Sigmoid colon (tissue), 7 donors: ENCODE data around the gene NUDT21. TPM values are rescaled to one million over a fixed set of nuclear protein-coding genes. Genes with fewer than 3 reads are reported as not detected.
A peak's percentile ranks its signal among the peaks of the same experiment; 100 is the strongest.

ENCODE experiments used
- DNase-seq: peaks from one replicate; pipeline ENCODE4 v3.0.0-alpha.2; 2019
- H3K27ac ChIP-seq, 4 donors: fragments of 200-600 bp; sonication (generic); one replicate each; pipeline ENCODE4 v1.5.1; 2016 to 2019; ENCODE audit warnings: mild to moderate bottlenecking in 1 of 4
- H3K27me3 ChIP-seq, 3 donors: fragments of 200-600 bp; sonication (generic); one replicate each; pipeline ENCODE4 v1.5.1; 2019; ENCODE audit warnings: mild to moderate bottlenecking in 1 of 3
- H3K36me3 ChIP-seq, 4 donors: fragments of 200-600 bp; sonication (generic); one replicate each; pipeline ENCODE4 v1.5.1; 2016 to 2019
- H3K4me1 ChIP-seq, 4 donors: fragments of 200-600 bp; sonication (generic); one replicate each; pipeline ENCODE4 v1.5.1; 2017 to 2019
- H3K4me3 ChIP-seq, 4 donors: fragments of 200-600 bp; sonication (generic); one replicate each; pipeline ENCODE4 v1.5.1; 2017 to 2019; ENCODE audit warnings: mild to moderate bottlenecking in 2 of 4, moderate library complexity in 1 of 4
- H3K9me3 ChIP-seq, 4 donors: fragments of 200-600 bp in 3 of 4; sonication (generic) in 3 of 4; one replicate each; pipeline versions ENCODE4 v1.5.1 to v1.6.1; 2013 to 2019
- EP300 ChIP-seq, 4 donors: sonication (generic); formaldehyde crosslinking; IDR thresholded peaks; one replicate each; pipeline ENCODE4 v1.6.1; 2017; ENCODE audit warnings: antibody characterized with exemption in 4 of 4
- POLR2A ChIP-seq, 2 donors: fragments of 450-650 bp; IDR thresholded peaks; one replicate each; pipeline ENCODE4 v1.6.1; 2016; ENCODE audit warnings: antibody characterized with exemption in 2 of 2, mild to moderate bottlenecking in 2 of 2, moderate library complexity in 2 of 2
- POLR2AphosphoS5 ChIP-seq, 4 donors: sonication (generic); formaldehyde crosslinking; IDR thresholded peaks; one replicate each; pipeline ENCODE4 v1.6.1; 2017; ENCODE audit warnings: antibody characterized with exemption in 4 of 4
- WGBS, 2 donors: extraction: QIAGEN DNeasy Blood & Tissue Kit; methylation state at CpG; one replicate each; pipeline ENCODE4 v1.1.7; 2013; 5-methylcytosine and 5-hydroxymethylcytosine counted together
- intact Hi-C: fragments of 100-400 bp; cut with DNase I; formaldehyde crosslinking; loops from one replicate; pipeline ENCODE4 v1.15.1; 2023
- polyA plus RNA-seq, 3 donors: library from polyadenylated mRNA; stranded (reverse); fragments of 200-250 nt; gene quantifications; one replicate each; pipeline ENCODE4 v1.2.3, GENCODE V29; 2013
- total RNA-seq, 4 donors: library from RNA; depleted of rRNA; stranded (reverse); fragments of >200 nt; gene quantifications; one replicate each; pipeline ENCODE4 v1.1.0, GENCODE V29; 2016
- TF ChIP-seq, protein P1 (sequence below), 4 experiments: fragments of 450-650 bp in 3 of 4; fragments of 200-600 bp in 1 of 4; IDR thresholded peaks; one replicate each; pipeline ENCODE4 v1.5.1; 2016 to 2019; ENCODE audit warnings: antibody characterized with exemption in 4 of 4, mild to moderate bottlenecking in 3 of 4, moderate library complexity in 2 of 4
- donor health status: healthy with polysubstance abuse.
- donor health status: Bipolar disorder and iron deficiency.
- donor health status: healthy.

NUDT21 gene
- total and polyA plus RNA-seq, 7 donors = 33.0 to 51.7 (median 44.1) TPM

DNA sequence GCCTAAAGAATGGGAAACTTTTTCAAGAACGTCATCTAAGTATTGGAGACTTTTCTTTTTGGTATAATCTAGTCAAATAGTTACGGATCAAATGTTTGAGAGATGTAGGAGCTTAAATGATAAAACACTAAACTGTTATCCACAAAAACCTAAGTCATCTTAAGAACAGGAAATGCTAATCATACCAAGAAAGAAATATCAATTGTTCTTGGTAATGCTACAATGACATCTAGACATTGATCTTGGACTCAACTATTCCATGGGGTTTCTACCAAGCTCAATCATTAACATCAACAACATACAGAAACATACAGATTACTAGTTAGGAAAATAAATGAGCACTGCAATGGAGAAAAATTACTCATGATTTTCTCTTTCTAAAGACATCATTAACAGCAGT is 3.8 kb downstream of the NUDT21 start:
- H3K36me3 ChIP-seq = peaks cover 0 to 54% (median 7%) of the 10 kb centered on the region in 4 donors
- 61 to 66% methylated on average over 2 of the region's 2 CpGs for WGBS, 2 donors
- no peaks in the 10 kb centered on the region for H3K9me3 ChIP-seq

DNA sequence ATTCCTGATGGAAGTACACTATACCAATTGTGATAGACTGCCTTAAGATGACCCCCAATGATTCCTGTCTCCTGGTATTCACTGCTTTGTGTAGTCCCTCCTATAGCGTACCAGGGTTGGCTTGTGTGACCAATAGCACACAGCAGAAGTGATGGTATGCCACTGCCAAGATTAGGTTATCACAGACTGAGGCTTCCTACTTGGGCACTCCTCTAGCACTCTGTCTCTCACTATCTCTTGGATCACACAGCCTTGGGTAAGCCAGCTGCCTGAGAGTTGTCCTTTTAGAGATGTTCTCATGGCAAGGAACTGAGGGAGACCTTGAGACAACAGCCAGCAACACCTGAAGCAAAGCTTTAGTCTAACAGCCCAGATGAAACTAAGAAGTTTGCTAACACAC is 13.1 kb downstream of the NUDT21 start:
- TF ChIP-seq POLR2A (IDR thresholded peaks at IDR 0.05) (no peak), EP300 (IDR thresholded peaks at IDR 0.05) (no peak), POLR2AphosphoS5 (IDR thresholded peaks at IDR 0.05) (no peak)
- no peak overlapping the region for H3K4me3 ChIP-seq
- 97 to 98% methylated on average over 1 of the region's 1 CpG for WGBS, 2 donors

More for the DNA sequence above, 3.8 kb downstream of the NUDT21 start:
- DNase-seq = no peak
- TF ChIP-seq POLR2A (IDR thresholded peaks at IDR 0.05) = no peak
- TF ChIP-seq POLR2AphosphoS5 (IDR thresholded peaks at IDR 0.05) = no peak
- no peak for TF ChIP-seq EP300 (IDR thresholded peaks at IDR 0.05)
- TF ChIP-seq, protein P1, sequence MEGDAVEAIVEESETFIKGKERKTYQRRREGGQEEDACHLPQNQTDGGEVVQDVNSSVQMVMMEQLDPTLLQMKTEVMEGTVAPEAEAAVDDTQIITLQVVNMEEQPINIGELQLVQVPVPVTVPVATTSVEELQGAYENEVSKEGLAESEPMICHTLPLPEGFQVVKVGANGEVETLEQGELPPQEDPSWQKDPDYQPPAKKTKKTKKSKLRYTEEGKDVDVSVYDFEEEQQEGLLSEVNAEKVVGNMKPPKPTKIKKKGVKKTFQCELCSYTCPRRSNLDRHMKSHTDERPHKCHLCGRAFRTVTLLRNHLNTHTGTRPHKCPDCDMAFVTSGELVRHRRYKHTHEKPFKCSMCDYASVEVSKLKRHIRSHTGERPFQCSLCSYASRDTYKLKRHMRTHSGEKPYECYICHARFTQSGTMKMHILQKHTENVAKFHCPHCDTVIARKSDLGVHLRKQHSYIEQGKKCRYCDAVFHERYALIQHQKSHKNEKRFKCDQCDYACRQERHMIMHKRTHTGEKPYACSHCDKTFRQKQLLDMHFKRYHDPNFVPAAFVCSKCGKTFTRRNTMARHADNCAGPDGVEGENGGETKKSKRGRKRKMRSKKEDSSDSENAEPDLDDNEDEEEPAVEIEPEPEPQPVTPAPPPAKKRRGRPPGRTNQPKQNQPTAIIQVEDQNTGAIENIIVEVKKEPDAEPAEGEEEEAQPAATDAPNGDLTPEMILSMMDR (IDR thresholded peaks at IDR 0.05) = no peak
- intact Hi-C loops = no loop called here
- Histone ChIP-seq H3K27me3 (no peaks in the 10 kb centered on the region), H3K27ac (no peak overlapping the region), H3K4me3 (no peak overlapping the region), H3K4me1 (peaks cover 0 to 35% (median 27%) of the 10 kb centered on the region in 4 donors)

DNA sequence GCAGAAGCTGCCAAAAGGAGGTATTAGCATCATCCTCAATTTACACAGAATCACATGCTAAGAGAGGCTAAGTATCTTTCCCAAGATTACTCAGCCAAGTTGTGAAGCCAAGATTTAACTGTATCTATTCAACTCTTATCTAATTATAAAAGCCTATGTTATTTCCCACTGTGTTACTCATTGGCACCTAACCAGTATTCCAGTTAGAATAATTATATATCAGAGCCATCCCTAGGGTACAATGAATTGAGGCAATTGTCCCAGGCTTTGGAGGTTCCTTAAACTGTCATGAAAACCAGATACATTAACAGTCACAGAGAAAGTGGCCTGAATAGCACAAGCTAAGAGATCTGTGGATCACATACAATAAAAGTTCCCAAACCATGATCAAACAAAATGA is 14.9 kb downstream of the NUDT21 start:
- H3K27ac ChIP-seq = no peak overlapping the region
- H3K9me3 ChIP-seq = no peaks in the 10 kb centered on the region
- DNase-seq = no peak
- H3K4me3 ChIP-seq = no peak overlapping the region
- H3K36me3 ChIP-seq = peaks cover 0 to 70% (median 27%) of the 10 kb centered on the region in 4 donors
- no peaks in the 10 kb centered on the region for H3K27me3 ChIP-seq
- intact Hi-C loops = no loop called here
- TF ChIP-seq, protein P1 (IDR thresholded peaks at IDR 0.05) = no peak
- TF ChIP-seq POLR2AphosphoS5 (IDR thresholded peaks at IDR 0.05) (no peak), POLR2A (IDR thresholded peaks at IDR 0.05) (no peak), EP300 (IDR thresholded peaks at IDR 0.05) (no peak)
- no peaks in the 10 kb centered on the region for H3K4me1 ChIP-seq

More for the DNA sequence above, 13.1 kb downstream of the NUDT21 start:
- Histone ChIP-seq H3K4me1 (no peaks in the 10 kb centered on the region), H3K27ac (no peak overlapping the region), H3K9me3 (no peaks in the 10 kb centered on the region), H3K27me3 (no peaks in the 10 kb centered on the region), H3K36me3 (peaks cover 0 to 70% (median 28%) of the 10 kb centered on the region in 4 donors)
- intact Hi-C loops = no loop called here
- DNase-seq = no peak

DNA sequence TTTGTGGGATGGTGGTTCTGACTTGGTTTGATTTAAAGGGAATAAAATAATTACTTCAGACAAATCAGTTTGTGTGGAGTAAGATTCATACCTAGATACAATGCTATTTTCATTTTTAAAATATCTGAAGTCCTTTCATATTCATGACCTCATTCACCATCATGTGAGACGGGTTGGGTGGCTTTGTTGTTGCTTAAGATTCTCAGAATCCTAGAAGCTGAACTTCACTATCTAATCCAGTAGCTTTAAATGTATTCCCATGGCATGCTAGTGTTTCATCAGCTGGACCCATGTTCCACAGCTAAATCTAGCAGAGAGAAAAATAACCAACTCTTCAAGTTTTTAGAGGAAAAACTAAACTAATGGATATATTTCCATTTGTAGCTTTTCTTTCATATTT is 23.0 kb downstream of the NUDT21 start:
- peaks cover 0 to 26% (median 6%) of the 10 kb centered on the region in 4 donors for H3K36me3 ChIP-seq
- intact Hi-C loops = loop anchor here (10.0 kb wide), 1 partner anchor 177 kb away; the partner anchor contains the start of gene MT2A
- TF ChIP-seq, protein P1 (IDR thresholded peaks at IDR 0.05) = no peak
- no peak for TF ChIP-seq POLR2A (IDR thresholded peaks at IDR 0.05)
- TF ChIP-seq EP300 (IDR thresholded peaks at IDR 0.05) = no peak
- no peak overlapping the region for H3K27ac ChIP-seq
- H3K27me3 ChIP-seq = no peaks in the 10 kb centered on the region
- 87% methylated on average over 1 of the region's 1 CpG for WGBS, 2 donors
- DNase-seq = no peak
- no peak overlapping the region for H3K4me3 ChIP-seq
- H3K9me3 ChIP-seq = no peaks in the 10 kb centered on the region
- H3K4me1 ChIP-seq = peaks cover 0 to 21% (median 14%) of the 10 kb centered on the region in 4 donors

DNA sequence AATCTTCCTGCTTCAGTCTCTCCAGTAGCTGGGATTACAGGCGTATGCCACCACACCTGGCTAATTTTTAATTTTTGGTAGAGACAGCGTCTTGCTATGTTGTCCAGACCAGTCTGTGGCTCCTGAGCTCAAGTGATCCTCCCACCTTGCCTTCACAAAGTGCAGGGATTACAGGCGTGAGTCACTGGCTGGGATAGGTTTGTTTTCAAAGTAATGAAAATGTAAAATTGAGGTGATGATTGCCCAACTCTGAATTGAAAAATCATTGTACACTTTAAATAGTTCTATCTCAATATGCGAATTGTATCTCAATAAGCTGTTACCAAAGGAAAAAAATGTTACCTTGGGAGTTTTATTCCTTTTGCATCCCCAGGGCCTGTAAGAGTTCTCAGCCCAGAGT is 24.5 kb downstream of the NUDT21 start:
- intact Hi-C loops = loop anchor here (10.0 kb wide), 1 partner anchor 178 kb away; the partner anchor contains the start of gene MT2A
- Histone ChIP-seq H3K36me3 (peaks cover 0 to 11% (median 6%) of the 10 kb centered on the region in 4 donors), H3K9me3 (no peaks in the 10 kb centered on the region), H3K27me3 (no peaks in the 10 kb centered on the region), H3K27ac (peak overlapping the region in 3 of 4 donors; percentile 87 to 97 (median 91)), H3K4me1 (peaks cover 0 to 37% (median 27%) of the 10 kb centered on the region in 4 donors), H3K4me3 (no peak overlapping the region)
- no peak for TF ChIP-seq POLR2A (IDR thresholded peaks at IDR 0.05)
- DNase-seq = no peak
- WGBS, 2 donors = 62 to 84% methylated on average over 4 of the region's 4 CpGs

DNA sequence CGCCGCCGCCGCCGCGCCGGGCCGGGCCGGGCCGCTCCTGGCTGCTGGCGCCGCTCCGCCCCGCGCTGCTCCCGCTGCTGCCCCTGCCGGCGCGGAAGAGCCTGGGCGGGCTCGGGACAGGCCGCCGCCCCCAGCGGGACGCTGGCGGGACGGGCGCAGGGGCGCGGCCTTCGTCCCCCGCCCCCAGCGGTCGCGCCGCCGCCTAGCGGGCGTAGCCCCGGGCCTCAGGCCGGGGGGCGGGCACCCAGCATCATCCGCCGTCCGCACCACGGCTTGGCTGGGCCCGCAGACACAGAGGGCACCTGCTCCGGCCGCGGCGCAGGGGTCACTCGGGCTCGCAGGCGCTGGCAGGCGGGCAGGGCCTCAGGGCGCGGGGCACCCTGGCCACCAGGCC is 25.7 kb downstream of the NUDT21 start, which contains the start of gene AMFR:
TSS of gene AMFR (minus strand) at position 107 of the 394 bp plus-strand sequence. CDS start 218 bp downstream, outside the sequence.
- Histone ChIP-seq H3K27ac (peak within 1 kb of the TSS; percentile 89 to 97 (median 92)), H3K4me3 (peak within 1 kb of the TSS; percentile 83 to 98 (median 88)), H3K4me1 (peaks cover 0 to 45% (median 30%) of the 10 kb centered on the region in 4 donors), H3K36me3 (peaks cover 0 to 4% (median 0%) of the 10 kb centered on the region in 4 donors), H3K9me3 (no peaks in the 10 kb centered on the region), H3K27me3 (no peaks in the 10 kb centered on the region)
- intact Hi-C loops = loop anchor here (2.0 to 10.0 kb wide), 2 partner anchors 25 to 179 kb away; partner anchors contain the start of genes MT2A, NUDT21 and OGFOD1
- TF ChIP-seq, protein P1 (IDR thresholded peaks at IDR 0.05) = peak in 2 of 4 experiments; percentile 25 to 48
- TF ChIP-seq POLR2AphosphoS5 (IDR thresholded peaks at IDR 0.05) (peak in 2 of 4 donors; percentile 32 to 46), POLR2A (IDR thresholded peaks at IDR 0.05) (no peak), EP300 (IDR thresholded peaks at IDR 0.05) (no peak)
- DNase-seq = peak; percentile 79
- 0 to 1% methylated on average over 57 of the region's 57 CpGs for whole genome bisulfite sequencing, 2 donors
